Amniotic stem cell (primary cell): ENCODE measurements around the gene ZDHHC19.
"Not testable (repeated sequence)": the region's sequence is repeated elsewhere in the genome, so short reads cannot be mapped to it uniquely, and the experiment has no call there.

Experiments
- DNase-seq: peaks from one replicate; lab custom pipeline; 2025; lab: John Stamatoyannopoulos, UW

ZDHHC19 gene

GRCh38 chr3:196203846-196204245 is 7.4 kb downstream of the ZDHHC19 start:
- DNase-seq = no peak

GRCh38 chr3:196202516-196202970 is 8.7 kb downstream of the ZDHHC19 start:
- no peak for DNase-seq

GRCh38 chr3:196198771-196199753 is 12.1 kb downstream of the ZDHHC19 start:
- no peak for DNase-seq

- DNase-seq = no peak
These were observed 13.0 kb downstream of the ZDHHC19 start for GRCh38 chr3:196198081-196198675.

GRCh38 chr3:196197524-196197923 is 13.7 kb downstream of the ZDHHC19 start:
- DNase-seq = no peak

GRCh38 chr3:196195664-196196265 is 15.4 kb downstream of the ZDHHC19 start:
- DNase-seq = no peak

- DNase-seq = no peak
These were observed 16.7 kb downstream of the ZDHHC19 start for GRCh38 chr3:196194542-196194915.

GRCh38 chr3:196193736-196194541 is 17.3 kb downstream of the ZDHHC19 start:
- DNase-seq = no peak

GRCh38 chr3:196193133-196193735 is 18.0 kb downstream of the ZDHHC19 start:
- DNase-seq = no peak

GRCh38 chr3:196192524-196193051 is 18.6 kb downstream of the ZDHHC19 start:
- no peak for DNase-seq

- DNase-seq = no peak
These were observed 19.1 kb downstream of the ZDHHC19 start for GRCh38 chr3:196192036-196192523.

GRCh38 chr3:196189566-196190347 is 21.4 kb downstream of the ZDHHC19 start:
- no peak for DNase-seq

GRCh38 chr3:196186651-196187573 is 24.3 kb downstream of the ZDHHC19 start:
- no peak for DNase-seq

- DNase-seq = no peak
These were observed 26.3 kb downstream of the ZDHHC19 start for GRCh38 chr3:196184881-196185280.

GRCh38 chr3:196184169-196184432 is 27.1 kb downstream of the ZDHHC19 start:
- not testable (repeated sequence) for DNase-seq

GRCh38 chr3:196181127-196181546 is 30.1 kb downstream of the ZDHHC19 start:
- no peak for DNase-seq

GRCh38 chr3:196180346-196180745 is 30.9 kb downstream of the ZDHHC19 start:
- DNase-seq = no peak

GRCh38 chr3:196179380-196180308 is 31.6 kb downstream of the ZDHHC19 start:
- no peak for DNase-seq
